ENCODE results near the gene GSC2.
A peak's percentile ranks its signal among the peaks of the same experiment; 100 is the strongest.

The GSC2 gene

GRCh38 chr22:19149991-19150390 lies at the start of gene GSC2:
TSS of gene GSC2 (minus strand) at chr22:19150292. CDS start at chr22:19150283, 9 bp downstream.
- no peak for DNase-seq (ENCODE audit: low read depth)

- no peak for DNase-seq (ENCODE audit: low read depth)
Observed at GRCh38 chr22:19199479-19199878, 49.4 kb upstream of the GSC2 start.

DNA sequence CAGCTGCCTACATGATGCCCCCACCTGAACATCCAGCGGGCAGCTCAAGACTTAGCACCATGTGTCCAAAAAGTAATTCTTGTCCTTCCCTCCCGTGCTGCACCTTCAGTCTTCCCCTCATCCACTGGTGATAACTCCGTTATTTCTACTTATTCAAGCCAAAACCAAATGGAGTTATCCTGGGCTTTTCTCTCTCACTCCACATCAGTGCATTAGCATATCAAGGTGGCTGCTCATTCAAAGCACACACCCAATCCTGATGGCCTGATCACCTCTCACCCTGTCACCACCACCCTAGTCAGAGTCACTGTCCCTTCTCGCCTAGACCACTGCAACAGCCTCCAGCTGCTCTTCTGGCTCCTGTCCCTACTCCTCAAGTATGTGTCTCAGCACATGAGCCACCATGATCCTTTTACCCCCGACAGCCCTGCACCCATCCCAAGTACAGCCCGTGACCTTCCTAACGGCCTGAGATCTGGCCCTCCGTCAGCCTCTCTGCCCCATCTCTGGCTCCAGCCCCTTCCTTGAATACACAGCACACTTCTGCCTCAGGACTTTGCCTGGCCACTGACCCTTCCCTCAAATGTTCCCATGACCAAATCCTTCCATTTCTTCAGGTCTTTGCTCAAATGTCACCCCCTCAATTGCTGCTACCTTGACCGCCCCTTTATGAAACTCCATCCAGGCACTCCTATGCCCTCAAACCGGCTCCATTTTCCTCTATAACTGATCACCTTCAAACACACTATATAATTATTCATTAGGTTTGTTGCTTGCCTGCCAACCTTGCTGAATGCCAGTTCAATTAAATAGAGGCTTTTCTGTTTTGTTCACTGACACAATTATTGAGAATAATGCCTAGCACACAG lies 48.1 kb upstream of the GSC2 start:
- no peak for DNase-seq (ENCODE audit: low read depth)

DNA sequence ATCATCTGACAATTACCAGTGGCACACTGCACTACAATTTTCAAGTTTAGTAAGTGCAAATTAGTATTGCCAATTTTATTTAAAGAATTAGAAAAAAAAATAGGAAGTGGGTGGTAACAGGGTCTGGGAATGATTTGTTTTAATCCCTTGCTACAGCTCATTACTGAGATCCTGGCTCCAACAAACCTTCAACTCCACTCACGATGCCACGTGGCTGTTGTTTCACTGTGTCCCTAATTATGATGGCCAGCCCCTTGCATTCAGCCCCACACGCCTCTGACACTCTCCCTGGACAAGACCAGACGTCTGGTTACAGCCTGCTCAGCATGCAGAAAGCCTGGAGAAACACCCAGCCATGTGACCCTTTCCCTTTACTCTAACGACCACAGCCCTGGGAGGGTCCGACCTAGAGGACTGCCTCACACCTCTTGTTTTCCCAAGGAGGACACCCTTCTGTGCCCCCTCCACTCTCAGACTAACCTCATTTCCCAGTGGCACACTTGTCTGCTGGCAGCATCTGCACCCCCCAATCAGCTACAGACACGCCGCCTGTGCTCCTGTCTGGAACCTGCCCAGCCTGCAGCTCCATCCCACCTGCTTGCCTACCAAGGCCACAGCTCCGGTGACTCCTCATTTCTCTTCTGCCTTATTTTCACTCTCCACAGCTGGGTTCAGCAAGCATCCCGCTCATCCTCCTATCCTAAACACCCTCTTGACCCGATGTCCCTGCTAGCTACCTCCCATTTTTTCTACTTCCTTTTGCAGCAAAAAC lies 46.9 kb upstream of the GSC2 start:
- DNase-seq (ENCODE audit: low read depth), result no peak

- DNase-seq (ENCODE audit: low read depth), result no peak
Observed at GRCh38 chr22:19195796-19196731, 46.0 kb upstream of the GSC2 start.

DNA sequence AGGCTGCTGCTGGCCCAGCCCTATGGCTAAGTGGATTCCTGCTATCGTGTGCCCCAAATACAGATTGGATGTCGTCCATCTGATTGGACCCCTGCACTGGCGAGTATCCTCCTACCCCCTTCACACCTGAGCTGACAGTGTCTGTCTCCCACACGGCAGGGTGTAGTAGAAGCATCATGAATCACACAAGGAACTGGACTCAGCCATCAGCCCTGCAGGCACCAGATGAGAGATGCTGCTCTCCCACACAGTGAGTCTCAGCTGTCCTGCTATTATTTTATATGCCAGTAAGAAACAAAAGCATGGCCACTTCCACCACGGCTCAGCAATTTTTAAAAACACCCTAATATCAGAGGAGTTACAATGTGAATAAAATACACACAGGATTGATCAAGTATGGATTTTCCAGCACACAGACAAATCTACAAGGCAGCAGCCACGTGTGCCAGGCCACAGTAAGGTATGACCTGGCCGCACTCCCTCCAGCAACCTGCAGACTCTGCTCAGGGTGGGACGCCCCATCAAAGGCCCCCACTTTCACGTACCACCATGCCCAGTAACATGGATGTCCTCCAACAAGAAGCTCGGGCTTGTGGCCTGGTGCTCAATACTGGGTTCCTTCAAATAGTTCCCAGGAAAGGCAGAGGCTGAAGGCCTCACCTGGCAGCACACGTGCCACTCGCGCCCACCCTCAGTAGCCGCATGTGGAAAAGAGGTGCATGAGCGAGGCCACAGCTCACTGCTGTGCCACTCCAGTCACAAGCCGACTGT lies 44.9 kb upstream of the GSC2 start:
- DNase-seq (ENCODE audit: low read depth), result no peak

- no peak for DNase-seq (ENCODE audit: low read depth)
Observed at GRCh38 chr22:19193879-19194278, 43.8 kb upstream of the GSC2 start.

GRCh38 chr22:19187716-19188563 lies 37.8 kb upstream of the GSC2 start:
- DNase-seq (ENCODE audit: low read depth), result no peak

GRCh38 chr22:19184276-19184997 lies 34.3 kb upstream of the GSC2 start:
- no peak for DNase-seq (ENCODE audit: low read depth)

DNA sequence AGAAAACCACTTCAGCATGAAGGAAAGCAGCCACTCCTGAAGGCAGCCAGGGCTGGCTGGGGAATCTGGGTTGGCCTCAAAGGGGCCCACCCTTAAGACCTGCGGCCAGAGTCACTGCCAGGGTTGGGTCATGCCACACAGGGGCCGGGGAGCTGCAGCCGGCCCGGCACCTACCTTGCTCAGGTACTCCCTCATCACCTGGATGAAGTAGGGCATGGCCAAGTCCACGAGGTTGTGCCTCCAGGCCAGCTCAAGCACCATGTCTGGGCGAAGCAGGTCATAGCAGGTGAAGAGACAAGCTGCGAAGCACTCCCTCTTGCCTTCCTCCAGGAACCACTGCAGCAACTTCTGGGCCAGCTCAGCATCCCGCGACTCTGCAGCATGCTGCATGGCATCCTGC lies 33.1 kb upstream of the GSC2 start:
- DNase-seq (ENCODE audit: low read depth), result no peak

DNA sequence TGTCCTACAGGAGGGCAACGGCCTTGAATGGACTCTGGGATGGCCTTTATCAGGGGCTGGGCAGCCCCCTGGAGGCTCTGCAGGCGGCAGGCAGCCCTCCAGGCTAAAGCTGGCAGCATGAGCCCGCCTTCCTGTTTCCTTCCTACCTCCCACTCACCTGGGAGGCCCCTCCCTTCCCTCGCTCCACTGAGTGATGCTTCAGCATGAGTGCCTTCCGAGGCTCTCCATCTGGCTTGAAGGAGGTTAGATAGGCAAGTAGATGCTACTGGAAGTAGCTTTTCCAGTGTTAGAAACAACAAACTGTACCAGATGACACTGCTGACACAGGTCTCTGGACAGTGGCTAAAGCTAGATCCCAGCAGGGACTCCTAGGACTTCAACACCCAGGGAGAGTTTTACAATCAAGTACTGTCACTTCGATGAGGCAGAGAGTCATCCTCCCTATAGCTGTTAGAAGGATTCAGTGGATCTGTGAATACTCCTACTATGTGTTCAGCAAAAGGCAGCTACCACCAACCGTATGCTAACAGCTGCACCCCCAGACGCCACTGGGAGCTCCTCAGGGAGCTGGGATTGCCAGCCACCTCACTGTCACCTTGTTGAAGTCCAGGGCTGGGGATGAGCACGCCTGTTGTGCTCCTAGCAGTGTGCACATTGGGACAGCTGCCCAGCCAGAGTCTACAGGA lies 32.5 kb upstream of the GSC2 start:
- DNase-seq (ENCODE audit: low read depth), result no peak

DNA sequence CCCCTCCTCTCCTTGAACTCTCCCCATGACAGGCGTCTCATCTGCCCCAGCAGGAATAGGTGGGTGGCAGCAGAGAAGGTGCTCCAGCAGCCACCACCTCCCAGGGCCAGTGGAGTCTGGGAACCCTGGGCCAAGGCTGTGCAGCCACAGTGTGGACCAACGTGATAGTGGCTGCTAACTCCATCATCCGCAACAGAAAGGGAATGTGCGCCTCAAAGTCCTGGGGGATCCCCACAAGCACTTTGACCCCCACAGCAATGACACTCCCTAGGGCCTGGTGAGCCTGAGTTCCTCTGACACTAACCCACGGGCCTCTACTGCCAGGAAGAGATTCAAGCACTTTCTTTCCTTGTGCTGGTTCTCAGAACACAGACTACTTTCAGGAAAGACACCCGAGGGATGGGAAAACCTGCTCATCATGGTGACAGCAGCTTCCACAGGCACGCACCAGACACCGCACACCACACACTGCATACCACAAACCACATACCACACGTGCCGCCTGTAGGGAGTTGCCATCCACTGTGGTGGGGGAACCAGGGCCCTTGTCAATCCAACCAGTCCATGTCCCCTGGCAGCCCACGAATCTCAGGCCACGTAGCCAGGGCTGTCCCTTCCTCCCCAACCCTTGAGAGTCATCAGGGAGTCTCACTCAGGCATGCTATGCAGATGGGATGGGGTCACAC lies 31.8 kb upstream of the GSC2 start:
- no peak for DNase-seq (ENCODE audit: low read depth)

DNA sequence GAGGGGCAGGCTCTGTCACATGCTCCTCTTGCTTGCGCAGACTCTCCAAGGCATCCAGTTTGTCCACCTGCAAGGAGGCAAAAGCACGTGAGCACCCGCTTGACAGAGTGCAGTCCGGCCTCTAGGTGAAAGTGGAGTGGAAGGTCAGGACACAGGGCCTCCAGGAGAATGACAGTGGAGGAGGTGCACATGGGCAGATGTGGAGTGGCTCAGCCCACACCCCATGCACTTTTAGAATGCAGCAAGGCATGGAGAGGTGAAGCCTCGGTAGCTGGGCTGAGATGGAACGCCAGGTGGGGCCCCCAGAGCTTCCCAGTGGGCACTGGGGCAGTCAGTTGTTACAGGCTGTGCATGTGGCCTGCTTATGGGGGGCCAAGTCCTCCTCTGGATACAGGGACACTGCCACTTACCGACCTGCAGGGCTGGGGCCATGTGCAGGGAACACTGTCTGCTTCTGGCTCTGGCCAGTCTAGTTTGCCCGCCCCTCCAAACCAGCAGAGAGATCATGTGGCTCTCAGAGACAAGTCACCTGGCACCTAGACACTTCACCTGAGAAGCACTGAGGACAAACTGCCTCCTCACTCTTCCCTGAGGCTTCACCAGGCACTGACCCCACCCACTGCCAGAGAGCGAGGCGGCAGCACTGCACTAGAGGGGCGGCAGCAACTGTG lies 30.8 kb upstream of the GSC2 start:
- no peak for DNase-seq (ENCODE audit: low read depth)

GRCh38 chr22:19180234-19180633 lies 30.1 kb upstream of the GSC2 start:
- no peak for DNase-seq (ENCODE audit: low read depth)

- no peak for DNase-seq (ENCODE audit: low read depth)
Observed at GRCh38 chr22:19179497-19180048, 29.5 kb upstream of the GSC2 start.

DNA sequence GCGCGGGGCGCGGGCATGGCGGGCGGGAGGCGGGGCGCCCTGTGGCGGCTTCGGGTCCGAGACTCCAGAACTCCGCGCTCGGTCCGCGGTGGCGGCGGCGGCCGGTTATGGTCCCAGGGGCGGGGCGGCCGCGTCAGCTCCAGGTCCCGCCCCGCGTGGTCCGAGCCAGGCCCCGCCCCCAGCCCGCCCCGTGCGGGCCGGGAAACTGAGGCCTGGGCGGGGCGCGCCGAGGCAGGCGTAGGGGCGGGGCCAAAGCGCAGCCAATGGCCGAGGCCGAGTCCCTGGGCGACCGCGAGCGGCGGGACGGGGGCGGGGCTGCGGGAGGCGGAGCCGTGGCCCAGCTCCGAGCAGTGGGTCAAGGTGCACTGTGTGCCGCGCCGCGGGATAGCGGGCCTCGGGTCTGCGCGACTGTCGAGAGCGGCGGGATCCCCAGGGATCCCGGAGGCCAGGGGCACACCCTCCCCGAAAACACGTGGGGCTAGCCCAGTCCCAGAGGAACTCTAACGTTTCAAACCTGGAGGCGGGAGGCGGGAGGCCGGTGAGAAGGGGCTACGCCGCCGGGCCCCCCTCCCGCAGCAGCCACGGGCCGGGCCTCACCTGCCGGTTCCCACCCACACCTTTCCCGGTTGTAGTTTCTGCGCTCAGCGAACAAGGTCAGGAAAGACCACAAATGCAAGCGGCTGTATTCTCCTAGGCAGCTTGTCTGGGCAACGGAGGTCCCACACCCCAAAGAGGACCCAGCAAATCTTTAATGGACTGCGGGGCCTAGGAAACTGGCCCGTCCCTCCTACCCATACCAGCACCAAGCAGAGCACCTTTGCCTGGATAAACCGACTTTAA lies 28.8 kb upstream of the GSC2 start, which contains the start of gene SLC25A1:
TSS of gene SLC25A1 (minus strand) at position 80 of the 840 bp plus-strand sequence. CDS start at position 17, 63 bp downstream.
- peak; percentile 62 for DNase-seq (ENCODE audit: low read depth)

All from activated T-cell treated with anti-CD3 and anti-CD28 coated beads for 1 hour (primary cell).